SK-N-SH (cell line): ENCODE measurements around the gene PALS1. TPM values are rescaled to one million over a fixed set of nuclear protein-coding genes. Genes with fewer than 3 reads are reported as not detected.
A peak's percentile ranks its signal among the peaks of the same experiment; 100 is the strongest.

Experiments
- CTCF ChIA-PET: fragments of 300-600, 350-600 bp; formaldehyde crosslinking; extraction: SDS; loops from one replicate; lab custom pipeline; 2021; lab: Yijun Ruan, JAX
- POLR2A ChIA-PET: fragments of 350-600 bp; sonication (Branson Sonifier 250); formaldehyde crosslinking; extraction: SDS; loops from one replicate; lab custom pipeline; 2020; ENCODE audit warnings: antibody characterized with exemption, inconsistent platforms; lab: Yijun Ruan, JAX
- DNase-seq: peaks from one replicate; pipeline ENCODE4 v3.0.0; 2012
- H2AFZ ChIP-seq: fragments of 200-600 bp; sonication (generic); 2 replicates; pipeline ENCODE4 v1.8.1; 2016; ENCODE audit warnings: antibody characterized with exemption, mild to moderate bottlenecking, low read depth
- H3F3A ChIP-seq: fragments of 200-600 bp; sonication (generic); replicated peaks from 2 replicates; pipeline ENCODE3; 2016; ENCODE audit warnings: antibody characterized with exemption, mild to moderate bottlenecking; ENCODE audit not compliant: insufficient read depth
- H3K27ac ChIP-seq, 2 experiments: fragments of 200-500 bp in 1 of 2; fragments of 200-600 bp in 1 of 2; sonication (Bioruptor generic) in 1 of 2; sonication (generic), shearing (Covaris generic) in 1 of 2; 2 replicates each; pipeline versions ENCODE4 v1.5.1 to v1.6.1; 2014 to 2016; ENCODE audit warnings: low read depth in 2 of 2, inconsistent platforms in 1 of 2, low read length in 1 of 2, mild to moderate bottlenecking in 1 of 2, mixed read lengths in 1 of 2
- H3K27me3 ChIP-seq: fragments of 200-600 bp; sonication (generic), shearing (Covaris generic); 2 replicates; pipeline ENCODE4 v1.6.1; 2016; ENCODE audit warnings: mixed run types; ENCODE audit not compliant: insufficient read depth
- H3K36me3 ChIP-seq, 2 experiments: fragments of 200-500 bp in 1 of 2; fragments of 200-600 bp in 1 of 2; sonication (Bioruptor generic) in 1 of 2; sonication (generic) in 1 of 2; replicated peaks in 1 of 2; 2 replicates each; pipeline versions ENCODE3 to v1.5.1; 2014 to 2016; ENCODE audit warnings: low read length in 1 of 2, mild to moderate bottlenecking in 1 of 2; ENCODE audit not compliant: insufficient read depth in 2 of 2, control insufficient read depth in 1 of 2
- H3K4me1 ChIP-seq, 2 experiments: fragments of 200-500 bp in 1 of 2; fragments of 200-600 bp in 1 of 2; sonication (Bioruptor generic) in 1 of 2; sonication (generic), shearing (Covaris generic) in 1 of 2; 2 replicates each; pipeline versions ENCODE4 v1.5.1 to v1.6.1; 2014 to 2016; ENCODE audit warnings: low read depth in 1 of 2, low read length in 1 of 2, mixed run types in 1 of 2; ENCODE audit not compliant: insufficient read depth in 2 of 2, control insufficient read depth in 1 of 2
- H3K4me2 ChIP-seq: fragments of 200-600 bp; sonication (generic), shearing (Covaris generic); 2 replicates; pipeline ENCODE4 v1.6.1; 2017; ENCODE audit warnings: mixed run types
- H3K4me3 ChIP-seq, 2 experiments: fragments of 200-500 bp in 1 of 2; fragments of 200-600 bp in 1 of 2; sonication (Bioruptor generic) in 1 of 2; sonication (generic), shearing (Covaris generic) in 1 of 2; 2 replicates each; pipeline versions ENCODE4 v1.5.1 to v1.8.1; 2014 to 2016; ENCODE audit warnings: low read depth in 2 of 2, inconsistent platforms in 1 of 2, low read length in 1 of 2, mild to moderate bottlenecking in 1 of 2, mixed read lengths in 1 of 2, moderate library complexity in 1 of 2
- H3K79me2 ChIP-seq: fragments of 200-600 bp; sonication (generic); 2 replicates; pipeline ENCODE4 v1.8.1; 2017; ENCODE audit warnings: mild to moderate bottlenecking; ENCODE audit not compliant: insufficient read depth
- H3K9ac ChIP-seq: fragments of 200-600 bp; sonication (generic); 2 replicates; pipeline ENCODE4 v1.6.1; 2017; ENCODE audit warnings: mixed run types
- H3K9me2 ChIP-seq: fragments of 200-600 bp; sonication (generic); 2 replicates; pipeline ENCODE4 v1.6.1; 2017; ENCODE audit warnings: mixed run types
- H3K9me3 ChIP-seq: fragments of 200-600 bp; sonication (generic); 2 replicates; pipeline ENCODE4 v1.6.1; 2017; ENCODE audit warnings: mixed run types, mild to moderate bottlenecking, moderate library complexity
- H4K20me1 ChIP-seq: fragments of 200-600 bp; sonication (generic); 2 replicates; pipeline ENCODE4 v1.6.1; 2017; ENCODE audit warnings: mild to moderate bottlenecking, mixed run types; ENCODE audit not compliant: insufficient read depth
- CHD2 ChIP-seq: fragments of 150-350 bp; IDR thresholded peaks from 2 replicates; pipeline ENCODE4 v1.6.1; 2018; ENCODE audit warnings: low read length; ENCODE audit not compliant: partially characterized antibody
- EP300 ChIP-seq, 2 experiments: IDR thresholded peaks; 2 replicates each; pipeline versions ENCODE4 v1.4.0 to v1.6.1; 2012; ENCODE audit warnings: borderline replicate concordance in 1 of 2, low read depth in 1 of 2, low read length in 1 of 2
- FOSL2 ChIP-seq: IDR thresholded peaks from 2 replicates; pipeline ENCODE4 v1.4.0; 2012; ENCODE audit warnings: low read depth, mild to moderate bottlenecking, moderate library complexity, borderline replicate concordance
- GABPA ChIP-seq: IDR thresholded peaks from 2 replicates; pipeline ENCODE4 v1.4.0; 2012; ENCODE audit warnings: low read depth, mild to moderate bottlenecking
- JUND ChIP-seq: IDR thresholded peaks from 2 replicates; pipeline ENCODE4 v1.4.0; 2012
- MAX ChIP-seq: IDR thresholded peaks from 2 replicates; pipeline ENCODE4 v1.4.0; 2012; ENCODE audit warnings: low read depth
- MEF2A ChIP-seq: IDR thresholded peaks from 2 replicates; pipeline ENCODE4 v1.4.0; 2012; ENCODE audit warnings: low read depth, borderline replicate concordance
- MXI1 ChIP-seq: IDR thresholded peaks from 2 replicates; pipeline ENCODE4 v1.6.1; 2012; ENCODE audit warnings: mild to moderate bottlenecking, low read depth, low read length, improper control_type of control experiment
- NFIC ChIP-seq: IDR thresholded peaks from 2 replicates; pipeline ENCODE4 v1.4.0; 2012; ENCODE audit warnings: borderline replicate concordance
- PBX3 ChIP-seq: IDR thresholded peaks from 2 replicates; pipeline ENCODE4; 2012
- POLR2AphosphoS5 ChIP-seq: IDR thresholded peaks from 2 replicates; pipeline ENCODE4 v1.6.1; 2012; ENCODE audit warnings: low read depth, low read length
- RCOR1 ChIP-seq: fragments of 150-350 bp; IDR thresholded peaks from 2 replicates; pipeline ENCODE4 v1.6.1; 2017; ENCODE audit warnings: antibody characterized with exemption, low read length
- RFX5 ChIP-seq: IDR thresholded peaks from 2 replicates; pipeline ENCODE4 v1.6.1; 2012; ENCODE audit warnings: mild to moderate bottlenecking, improper control_type of control experiment, low read length
- RXRA ChIP-seq: IDR thresholded peaks from 2 replicates; pipeline ENCODE4 v1.4.0; 2012; ENCODE audit warnings: low read depth, mild to moderate bottlenecking, borderline replicate concordance
- TCF12 ChIP-seq: IDR thresholded peaks from 2 replicates; pipeline ENCODE4 v1.4.0; 2012
- TEAD4 ChIP-seq: IDR thresholded peaks from 2 replicates; pipeline ENCODE4 v1.4.0; 2012; ENCODE audit warnings: mild to moderate bottlenecking, borderline replicate concordance; ENCODE audit not compliant: insufficient read depth
- USF2 ChIP-seq: fragments of 150-350 bp; IDR thresholded peaks from 2 replicates; pipeline ENCODE4 v1.6.1; 2017; ENCODE audit warnings: antibody characterized with exemption, low read length, low read depth, borderline replicate concordance
- YY1 ChIP-seq: IDR thresholded peaks from 2 replicates; pipeline ENCODE4 v1.4.0; 2012; ENCODE audit warnings: low read depth, mild to moderate bottlenecking
- WGBS: methylation state at CpG from one replicate; pipeline ENCODE4 v1.1.6; 2017; ENCODE audit warnings: low lambda C conversion rate; 5-methylcytosine and 5-hydroxymethylcytosine counted together
- polyA plus RNA-seq, 3 experiments: library from polyadenylated mRNA; depleted of rRNA; stranded (reverse); fragments of >200 nt; gene quantifications; 2 replicates each; pipeline ENCODE4 v1.2.3, GENCODE V29; 2012
- TF ChIP-seq, protein P1 (sequence below): IDR thresholded peaks from 2 replicates; pipeline ENCODE4 v1.4.0; 2012; ENCODE audit warnings: low read depth, borderline replicate concordance
- TF ChIP-seq, protein P2 (sequence below): IDR thresholded peaks from 2 replicates; pipeline ENCODE4 v1.4.0; 2012; ENCODE audit warnings: low read depth, borderline replicate concordance
- TF ChIP-seq, protein P3 (sequence below): fragments of 150-350 bp; IDR thresholded peaks from 2 replicates; pipeline ENCODE4 v1.6.1; 2016; ENCODE audit warnings: mild to moderate bottlenecking, low read depth, low read length

PALS1 gene
- polyA plus RNA-seq, 1 of the 3 experiments (the other 2 are of a cell fraction): 8.0 TPM

DNA sequence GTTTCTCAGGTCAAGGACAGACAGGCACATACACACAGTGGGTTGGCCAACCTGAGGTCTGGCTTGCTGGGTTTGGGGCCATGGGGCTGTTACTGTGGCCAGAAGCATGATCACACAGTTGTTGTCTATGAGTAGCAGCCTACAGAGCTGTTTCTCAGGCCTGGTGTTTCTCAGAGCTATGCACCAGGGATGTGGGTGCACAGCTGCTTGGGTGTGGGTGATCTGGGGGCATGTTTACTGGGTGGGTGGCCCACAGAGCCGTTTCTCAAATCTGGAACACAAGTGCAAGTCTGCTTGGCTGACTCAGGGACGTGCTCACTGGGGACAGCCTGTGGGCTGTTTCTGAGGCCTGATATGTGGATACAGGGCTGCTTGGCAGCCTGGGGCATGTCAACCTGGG lies 23.1 kb upstream of the PALS1 start (continued):
- TF ChIP-seq USF2 (no peak), MXI1 (no peak), TCF12 (no peak), JUND (no peak), RFX5 (no peak), GABPA (no peak)

GRCh38 chr14:67221248-67221981 lies 19.8 kb upstream of the PALS1 start:
- Histone ChIP-seq H3K9ac (no peak overlapping the region), H3K79me2 (no peaks in the 10 kb centered on the region), H3K4me3 (no peak overlapping the region), H3K27ac (peak overlapping the region; percentile 43 to 61; a peak in 3 of 4 replicates), H3K4me2 (peak overlapping the region; percentile 25; the same call in 1 of the 2 replicates), H3K36me3 (no peaks in the 10 kb centered on the region), H3F3A (peaks cover 16% of the 10 kb centered on the region), H3K27me3 (no peaks in the 10 kb centered on the region), H2AFZ (peak overlapping the region; percentile 33; the same call in 1 of the 2 replicates), H4K20me1 (no peaks in the 10 kb centered on the region), H3K9me3 (peaks cover 4% of the 10 kb centered on the region; the same call in 1 of the 2 replicates), H3K4me1 (peaks cover 0 to 16% of the 10 kb centered on the region in 2 experiments; a peak in 2 of 4 replicates), H3K9me2 (no peaks in the 10 kb centered on the region)
- DNase-seq: no peak
- TF ChIP-seq MEF2A: peak; percentile 40; the same call in 1 of the 2 replicates
- TF ChIP-seq YY1: no peak
- peak; percentile 28; the same call in 1 of the 2 replicates for TF ChIP-seq NFIC
- no peak for TF ChIP-seq CHD2
- peak; percentile 25; the same call in 1 of the 2 replicates for TF ChIP-seq RXRA
- TF ChIP-seq, protein P1, sequence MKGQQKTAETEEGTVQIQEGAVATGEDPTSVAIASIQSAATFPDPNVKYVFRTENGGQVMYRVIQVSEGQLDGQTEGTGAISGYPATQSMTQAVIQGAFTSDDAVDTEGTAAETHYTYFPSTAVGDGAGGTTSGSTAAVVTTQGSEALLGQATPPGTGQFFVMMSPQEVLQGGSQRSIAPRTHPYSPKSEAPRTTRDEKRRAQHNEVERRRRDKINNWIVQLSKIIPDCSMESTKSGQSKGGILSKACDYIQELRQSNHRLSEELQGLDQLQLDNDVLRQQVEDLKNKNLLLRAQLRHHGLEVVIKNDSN: no peak
- peak; percentile 83 for TF ChIP-seq JUND
- TF ChIP-seq TCF12: peak; percentile 75
- TF ChIP-seq TEAD4: peak; percentile 91
- TF ChIP-seq, protein P2, sequence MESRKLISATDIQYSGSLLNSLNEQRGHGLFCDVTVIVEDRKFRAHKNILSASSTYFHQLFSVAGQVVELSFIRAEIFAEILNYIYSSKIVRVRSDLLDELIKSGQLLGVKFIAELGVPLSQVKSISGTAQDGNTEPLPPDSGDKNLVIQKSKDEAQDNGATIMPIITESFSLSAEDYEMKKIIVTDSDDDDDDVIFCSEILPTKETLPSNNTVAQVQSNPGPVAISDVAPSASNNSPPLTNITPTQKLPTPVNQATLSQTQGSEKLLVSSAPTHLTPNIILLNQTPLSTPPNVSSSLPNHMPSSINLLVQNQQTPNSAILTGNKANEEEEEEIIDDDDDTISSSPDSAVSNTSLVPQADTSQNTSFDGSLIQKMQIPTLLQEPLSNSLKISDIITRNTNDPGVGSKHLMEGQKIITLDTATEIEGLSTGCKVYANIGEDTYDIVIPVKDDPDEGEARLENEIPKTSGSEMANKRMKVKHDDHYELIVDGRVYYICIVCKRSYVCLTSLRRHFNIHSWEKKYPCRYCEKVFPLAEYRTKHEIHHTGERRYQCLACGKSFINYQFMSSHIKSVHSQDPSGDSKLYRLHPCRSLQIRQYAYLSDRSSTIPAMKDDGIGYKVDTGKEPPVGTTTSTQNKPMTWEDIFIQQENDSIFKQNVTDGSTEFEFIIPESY: 0 out of 2 replicates have a peak, but pooled peaks have one; percentile 26
- peak; percentile 57 for TF ChIP-seq PBX3
- peak; percentile 21; the same call in 1 of the 2 replicates for TF ChIP-seq POLR2AphosphoS5
- TF ChIP-seq FOSL2: peak; percentile 76
- TF ChIP-seq, protein P3, sequence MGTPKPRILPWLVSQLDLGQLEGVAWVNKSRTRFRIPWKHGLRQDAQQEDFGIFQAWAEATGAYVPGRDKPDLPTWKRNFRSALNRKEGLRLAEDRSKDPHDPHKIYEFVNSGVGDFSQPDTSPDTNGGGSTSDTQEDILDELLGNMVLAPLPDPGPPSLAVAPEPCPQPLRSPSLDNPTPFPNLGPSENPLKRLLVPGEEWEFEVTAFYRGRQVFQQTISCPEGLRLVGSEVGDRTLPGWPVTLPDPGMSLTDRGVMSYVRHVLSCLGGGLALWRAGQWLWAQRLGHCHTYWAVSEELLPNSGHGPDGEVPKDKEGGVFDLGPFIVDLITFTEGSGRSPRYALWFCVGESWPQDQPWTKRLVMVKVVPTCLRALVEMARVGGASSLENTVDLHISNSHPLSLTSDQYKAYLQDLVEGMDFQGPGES: no peak
- peak; percentile 11 to 75; a peak in 2 of 4 replicates for TF ChIP-seq EP300 (IDR thresholded peaks at IDR 0.05; ENCODE audit: borderline replicate concordance in 1 of 2, low read depth in 1 of 2, low read length in 1 of 2)
- peak; percentile 32; the same call in 1 of the 2 replicates for TF ChIP-seq MAX
- no peak for TF ChIP-seq RCOR1
- 61% methylated on average over 6 of the region's 6 CpGs for WGBS
- POLR2A ChIA-PET: no interaction called here
- CTCF ChIA-PET: interaction anchor here (0.9 to 1.2 kb wide), 2 partner anchors 11 to 55 kb away, joined by 3 read pairs; no protein-coding TSS in a partner anchor
